Measurements from ENCODE around the gene PMM2. TPM values are rescaled to one million over a fixed set of nuclear protein-coding genes. Genes with fewer than 3 reads are reported as not detected.

PMM2 gene
- total and polyA plus RNA-seq, 5 donors from 2014 or later, result 20.1 to 33.9 (median 20.4) TPM

DNA sequence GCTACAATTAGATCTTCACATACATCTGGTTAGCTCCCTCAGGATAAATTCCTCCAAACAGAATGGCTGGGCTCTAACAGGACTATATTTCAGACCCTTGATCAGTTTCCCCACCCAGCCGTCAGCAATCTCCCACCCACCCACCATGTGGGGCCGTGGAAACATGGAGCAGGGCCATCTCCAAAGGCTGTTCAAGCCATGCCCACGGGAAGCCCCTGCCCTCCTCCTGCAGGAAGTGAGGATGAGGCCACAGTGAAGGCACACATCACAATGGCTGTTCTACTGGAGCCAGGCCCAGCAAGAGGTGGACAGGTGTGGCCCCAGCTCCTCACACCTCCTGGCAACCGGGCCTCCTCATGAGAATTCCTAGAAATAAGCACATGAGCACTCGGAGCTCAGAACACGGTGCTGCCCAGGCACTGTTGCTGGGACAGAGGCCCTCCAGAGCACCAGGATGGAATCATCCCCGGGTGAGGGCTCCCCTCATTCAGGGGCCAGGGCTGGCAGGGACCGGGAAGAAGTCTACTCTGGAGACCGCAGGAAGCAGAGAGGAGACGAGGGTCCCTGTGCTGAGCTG lies 84.5 kb downstream of the PMM2 start, which contains the start of gene LITAFD:
LITAFD (plus strand) TSS at position 311 of the 577 bp plus-strand sequence. CDS start 2,005 bp downstream, outside the sequence.
- Mint-ChIP-seq H3K4me3 (peak within 1 kb of the TSS in 1 of 4 donors; percentile 13), H3K36me3 (no peaks in the 10 kb centered on the region), H3K27me3 (peaks cover 17% of the 10 kb centered on the region), H3K27ac (no peak within 1 kb of the TSS), H3K9me3 (no peaks in the 10 kb centered on the region), H3K4me1 (peaks cover 4 to 25% (median 13%) of the 10 kb centered on the region in 4 donors)
- H3K4me3 ChIP-seq (ENCODE audit: low read depth, low read length), result no peak within 1 kb of the TSS
- no peak within 1 kb of the TSS for H3K27ac ChIP-seq (ENCODE audit: insufficient read depth, low read length, poor library complexity, severe bottlenecking)
- H3K4me1 ChIP-seq (ENCODE audit: control insufficient read depth, insufficient read depth, low read length, poor library complexity, severe bottlenecking), result peaks cover 4% of the 10 kb centered on the region
- H3K27me3 ChIP-seq (ENCODE audit: control insufficient read depth, insufficient read depth, low read length), result no peaks in the 10 kb centered on the region
- ATAC-seq (ENCODE audit: low read depth in 2 of 2) (no peak), DNase-seq (no peak)
- H3K9me3 ChIP-seq (ENCODE audit: control insufficient read depth in 2 of 2, low read length in 2 of 2), result no peaks in the 10 kb centered on the region
- H3K36me3 ChIP-seq (ENCODE audit: control insufficient read depth, insufficient read depth, low read length), result no peaks in the 10 kb centered on the region

DNA sequence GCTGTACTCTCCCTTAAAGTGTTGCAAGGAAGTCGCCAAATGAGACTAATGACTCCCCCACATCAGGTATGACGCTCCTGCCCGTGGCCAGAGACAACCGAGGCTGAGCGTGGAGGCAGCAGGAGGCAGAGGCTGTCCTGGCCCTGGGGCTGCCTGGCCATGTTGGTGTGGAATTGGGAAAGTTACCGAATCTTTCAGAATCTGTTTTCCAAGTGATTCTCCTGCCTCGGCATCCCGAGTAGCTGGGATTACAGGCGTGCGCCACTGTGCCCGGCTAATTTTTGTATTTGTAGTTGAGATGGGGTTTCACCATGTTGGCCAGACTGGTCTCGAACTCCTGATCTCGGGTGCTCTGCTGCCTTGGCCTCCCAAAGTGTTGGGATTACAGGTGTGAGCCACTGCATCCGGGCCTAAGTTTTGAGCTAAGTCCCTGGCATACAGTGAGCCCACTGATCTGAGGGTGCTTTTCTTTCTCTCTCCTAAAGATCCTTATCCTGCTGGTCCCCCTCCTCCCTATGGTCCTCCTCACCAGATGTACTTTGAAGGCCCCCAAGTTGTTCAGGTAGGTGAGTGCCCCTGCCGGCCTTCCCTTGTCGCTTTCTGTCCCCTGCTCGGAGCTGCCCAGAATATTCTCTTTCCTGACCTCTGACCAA lies 85.2 kb downstream of the PMM2 start:
- Mint-ChIP-seq H3K36me3 (no peaks in the 10 kb centered on the region), H3K27ac (no peak overlapping the region), H3K9me3 (no peaks in the 10 kb centered on the region), H3K4me3 (peak overlapping the region in 1 of 4 donors; percentile 13), H3K27me3 (peaks cover 17% of the 10 kb centered on the region), H3K4me1 (peaks cover 4 to 23% (median 13%) of the 10 kb centered on the region in 4 donors)
- Histone ChIP-seq H3K4me3 (ENCODE audit: low read depth, low read length) (no peak overlapping the region), H3K27ac (ENCODE audit: insufficient read depth, low read length, poor library complexity, severe bottlenecking) (no peak overlapping the region), H3K9me3 (ENCODE audit: control insufficient read depth in 2 of 2, low read length in 2 of 2) (no peaks in the 10 kb centered on the region), H3K36me3 (ENCODE audit: control insufficient read depth, insufficient read depth, low read length) (no peaks in the 10 kb centered on the region), H3K27me3 (ENCODE audit: control insufficient read depth, insufficient read depth, low read length) (no peaks in the 10 kb centered on the region), H3K4me1 (ENCODE audit: control insufficient read depth, insufficient read depth, low read length, poor library complexity, severe bottlenecking) (peaks cover 4% of the 10 kb centered on the region)
- ATAC-seq (ENCODE audit: low read depth in 2 of 2), result no peak
- DNase-seq, result no peak

DNA sequence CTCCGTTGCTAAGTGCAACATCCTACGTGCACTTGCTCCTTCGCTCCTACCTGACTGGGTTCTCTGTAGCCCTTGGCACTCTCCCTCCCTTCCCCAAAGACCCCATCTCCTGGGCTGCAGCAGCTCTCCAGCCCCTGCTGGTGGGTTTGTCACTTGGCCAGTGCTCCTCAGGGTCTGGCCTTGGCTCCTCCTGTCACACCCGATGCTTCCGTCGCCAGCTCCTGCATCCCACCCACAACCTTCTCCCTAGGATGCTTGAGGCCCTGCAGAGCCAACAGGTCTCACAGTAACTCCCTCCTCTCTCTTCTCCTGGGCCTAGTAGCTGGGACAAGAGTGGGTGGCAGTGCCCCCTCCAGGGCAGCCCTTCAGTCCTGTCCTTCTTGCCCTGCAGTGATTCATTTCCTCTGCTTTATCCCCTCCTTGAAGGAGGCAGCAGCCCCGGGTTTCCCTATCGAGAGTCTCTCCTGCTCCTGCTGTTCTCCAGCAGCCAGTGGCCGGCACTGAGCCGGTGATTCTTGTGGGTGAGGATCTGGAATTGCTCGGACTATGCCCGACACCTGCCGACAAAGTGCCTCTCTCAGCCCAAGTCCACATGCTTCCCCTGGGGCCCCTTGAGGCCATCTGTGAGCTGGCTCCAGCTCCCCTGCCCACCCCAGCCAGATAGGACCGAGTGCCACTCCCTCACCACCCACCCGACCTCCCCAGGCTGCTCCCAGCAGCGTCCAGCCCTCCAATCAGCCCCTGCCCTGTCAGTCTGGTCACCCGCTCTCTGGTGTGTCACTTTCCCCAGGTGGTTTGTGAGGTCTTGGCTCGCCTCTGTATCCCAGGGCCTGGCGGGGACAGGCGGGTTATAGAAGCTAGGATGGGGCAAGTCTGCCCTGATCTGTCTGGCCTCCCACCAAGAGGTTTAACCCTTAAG lies 88.3 kb downstream of the PMM2 start:
- no peaks in the 10 kb centered on the region for H3K4me1 ChIP-seq (ENCODE audit: control insufficient read depth, insufficient read depth, low read length, poor library complexity, severe bottlenecking)
- Mint-ChIP-seq H3K9me3 (no peaks in the 10 kb centered on the region), H3K27me3 (peaks cover 9% of the 10 kb centered on the region), H3K4me1 (peaks cover 4 to 15% (median 5%) of the 10 kb centered on the region in 4 donors), H3K4me3 (peak overlapping the region in 1 of 4 donors; percentile 69), H3K36me3 (peaks cover 5% of the 10 kb centered on the region), H3K27ac (peak overlapping the region in 1 of 3 donors; percentile 20)
- DNase-seq (no peak), ATAC-seq (ENCODE audit: low read depth in 2 of 2) (peak in 1 of 2 donors; percentile 15)
- H3K9me3 ChIP-seq (ENCODE audit: control insufficient read depth in 2 of 2, low read length in 2 of 2), result no peaks in the 10 kb centered on the region
- no peak overlapping the region for H3K4me3 ChIP-seq (ENCODE audit: low read depth, low read length)
- H3K27ac ChIP-seq (ENCODE audit: insufficient read depth, low read length, poor library complexity, severe bottlenecking), result no peak overlapping the region
- no peaks in the 10 kb centered on the region for H3K27me3 ChIP-seq (ENCODE audit: control insufficient read depth, insufficient read depth, low read length)
- peaks cover 9% of the 10 kb centered on the region for H3K36me3 ChIP-seq (ENCODE audit: control insufficient read depth, insufficient read depth, low read length)

DNA sequence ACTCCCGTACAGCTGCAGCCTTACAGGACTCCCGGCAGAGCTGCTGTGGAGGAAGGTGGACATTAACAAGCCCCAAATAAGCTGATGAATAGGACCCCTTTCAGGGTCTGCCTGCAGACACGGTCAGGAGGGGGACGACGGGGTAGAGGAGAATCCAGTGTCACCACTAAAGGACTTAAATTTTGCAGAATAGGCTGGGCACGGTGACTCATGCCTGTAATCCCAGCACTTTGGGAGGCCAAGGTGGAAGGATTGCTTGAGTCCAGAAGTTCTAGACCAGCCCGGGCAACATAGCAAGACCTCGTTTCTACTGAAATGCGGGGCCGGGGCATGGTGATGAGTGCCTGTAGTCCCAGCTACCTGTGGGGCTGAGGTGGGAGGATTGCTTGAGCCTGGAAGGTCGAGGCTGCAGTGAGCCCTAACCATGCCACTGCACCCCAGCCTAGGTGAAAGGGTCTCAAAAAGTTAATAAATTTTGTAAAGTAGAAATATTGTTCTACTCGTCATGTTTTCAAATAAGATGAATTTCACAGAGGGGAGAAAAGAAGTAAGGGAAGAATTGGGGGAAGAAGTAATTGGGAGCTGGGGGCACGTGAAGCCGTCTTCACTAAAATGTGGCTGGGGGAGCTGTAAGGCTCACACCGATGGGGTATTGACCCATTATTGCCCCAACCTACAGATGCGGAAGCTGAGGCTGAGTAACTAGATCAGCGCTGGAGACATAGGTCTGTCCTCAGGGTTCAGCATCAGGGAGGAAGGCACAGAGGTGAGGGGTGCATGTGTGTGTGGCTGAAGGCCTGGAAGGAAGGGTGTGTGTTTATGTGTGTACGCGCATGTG lies 89.2 kb downstream of the PMM2 start:
- peaks cover 18% of the 10 kb centered on the region for H3K36me3 ChIP-seq (ENCODE audit: control insufficient read depth, insufficient read depth, low read length)
- H3K4me1 ChIP-seq (ENCODE audit: control insufficient read depth, insufficient read depth, low read length, poor library complexity, severe bottlenecking), result no peaks in the 10 kb centered on the region
- H3K27me3 ChIP-seq (ENCODE audit: control insufficient read depth, insufficient read depth, low read length), result no peaks in the 10 kb centered on the region
- H3K27ac ChIP-seq (ENCODE audit: insufficient read depth, low read length, poor library complexity, severe bottlenecking), result no peak overlapping the region
- no peaks in the 10 kb centered on the region for H3K9me3 Mint-ChIP-seq
- ATAC-seq (ENCODE audit: low read depth in 2 of 2) (no peak), DNase-seq (no peak)
- H3K4me1 Mint-ChIP-seq, result peaks cover 4 to 20% (median 8%) of the 10 kb centered on the region in 4 donors
- H3K27me3 Mint-ChIP-seq, result peaks cover 9% of the 10 kb centered on the region
- H3K36me3 Mint-ChIP-seq, result peaks cover 12% of the 10 kb centered on the region
- H3K4me3 Mint-ChIP-seq, result no peak overlapping the region
- no peaks in the 10 kb centered on the region for H3K9me3 ChIP-seq (ENCODE audit: control insufficient read depth in 2 of 2, low read length in 2 of 2)
- peak overlapping the region in 1 of 3 donors; percentile 37 for H3K27ac Mint-ChIP-seq
- no peak overlapping the region for H3K4me3 ChIP-seq (ENCODE audit: low read depth, low read length)

DNA sequence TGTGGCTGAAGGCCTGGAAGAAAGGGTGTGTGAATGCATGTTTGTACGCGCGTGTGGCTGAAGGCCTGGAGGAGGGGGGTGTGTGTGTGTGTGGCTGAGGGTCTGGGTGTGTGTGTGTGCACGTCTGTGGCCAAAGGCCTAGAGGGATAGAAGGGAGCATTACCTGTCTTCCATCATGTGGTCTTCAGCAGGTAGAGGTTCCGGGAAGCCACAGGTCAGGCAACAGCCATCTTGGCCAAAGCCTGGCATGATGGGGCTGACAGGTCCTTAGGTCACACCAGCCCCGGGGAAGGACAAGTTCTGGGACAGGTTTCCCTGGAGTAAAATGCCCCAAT lies 89.8 kb downstream of the PMM2 start:
- DNase-seq, result no peak
- H3K36me3 Mint-ChIP-seq, result peaks cover 16% of the 10 kb centered on the region

DNA sequence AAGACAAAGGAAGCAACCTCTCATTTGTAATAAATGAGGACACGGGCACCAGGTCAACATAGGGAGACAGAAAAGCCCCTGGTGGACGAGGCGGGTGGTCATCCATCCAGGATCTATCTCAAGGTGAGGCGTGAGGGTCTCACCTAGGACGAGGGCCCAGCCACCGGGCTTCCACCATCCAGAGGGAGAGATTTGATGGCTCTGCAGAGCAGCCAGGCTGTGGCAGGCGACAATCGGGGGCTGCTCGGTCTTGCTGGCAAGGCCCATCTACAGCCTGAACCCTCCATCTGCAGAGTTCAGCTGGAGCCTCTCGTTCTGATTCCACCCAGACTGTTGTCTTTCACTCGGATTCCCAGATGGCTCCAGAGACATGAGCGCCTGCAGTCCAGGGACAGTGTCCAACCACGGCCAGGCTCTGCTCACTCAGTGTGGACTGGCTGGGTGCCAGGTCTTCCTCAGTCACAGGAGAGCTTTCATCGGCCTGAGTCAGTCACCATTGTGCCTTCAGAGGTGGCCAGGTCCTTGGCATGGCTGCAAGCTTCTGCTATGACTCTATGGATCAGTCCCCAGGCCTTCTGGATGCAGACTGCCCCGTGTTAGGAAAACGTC lies 90.4 kb downstream of the PMM2 start:
- H3K27me3 ChIP-seq (ENCODE audit: control insufficient read depth, insufficient read depth, low read length), result no peaks in the 10 kb centered on the region
- DNase-seq (no peak), ATAC-seq (ENCODE audit: low read depth in 2 of 2) (no peak)
- no peaks in the 10 kb centered on the region for H3K4me1 ChIP-seq (ENCODE audit: control insufficient read depth, insufficient read depth, low read length, poor library complexity, severe bottlenecking)
- no peaks in the 10 kb centered on the region for H3K9me3 Mint-ChIP-seq
- H3K36me3 Mint-ChIP-seq, result peaks cover 16% of the 10 kb centered on the region
- peaks cover 4 to 24% (median 8%) of the 10 kb centered on the region in 4 donors for H3K4me1 Mint-ChIP-seq
- H3K9me3 ChIP-seq (ENCODE audit: control insufficient read depth in 2 of 2, low read length in 2 of 2), result no peaks in the 10 kb centered on the region
- no peak overlapping the region for H3K4me3 Mint-ChIP-seq
- peaks cover 9% of the 10 kb centered on the region for H3K27me3 Mint-ChIP-seq
- no peak overlapping the region for H3K4me3 ChIP-seq (ENCODE audit: low read depth, low read length)
- peak overlapping the region in 1 of 3 donors; percentile 12 for H3K27ac Mint-ChIP-seq
- H3K36me3 ChIP-seq (ENCODE audit: control insufficient read depth, insufficient read depth, low read length), result peaks cover 30% of the 10 kb centered on the region
- H3K27ac ChIP-seq (ENCODE audit: insufficient read depth, low read length, poor library complexity, severe bottlenecking), result no peak overlapping the region

More for the DNA sequence above, 89.8 kb downstream of the PMM2 start:
- no peak for ATAC-seq (ENCODE audit: low read depth in 2 of 2)
- H3K4me3 Mint-ChIP-seq, result no peak overlapping the region
- no peaks in the 10 kb centered on the region for H3K4me1 ChIP-seq (ENCODE audit: control insufficient read depth, insufficient read depth, low read length, poor library complexity, severe bottlenecking)
- H3K27me3 Mint-ChIP-seq, result peaks cover 9% of the 10 kb centered on the region
- no peak overlapping the region for H3K27ac ChIP-seq (ENCODE audit: insufficient read depth, low read length, poor library complexity, severe bottlenecking)
- H3K9me3 Mint-ChIP-seq, result no peaks in the 10 kb centered on the region
- peaks cover 4 to 24% (median 8%) of the 10 kb centered on the region in 4 donors for H3K4me1 Mint-ChIP-seq
- no peaks in the 10 kb centered on the region for H3K27me3 ChIP-seq (ENCODE audit: control insufficient read depth, insufficient read depth, low read length)
- no peak overlapping the region for H3K4me3 ChIP-seq (ENCODE audit: low read depth, low read length)
- no peaks in the 10 kb centered on the region for H3K9me3 ChIP-seq (ENCODE audit: control insufficient read depth in 2 of 2, low read length in 2 of 2)
- peaks cover 24% of the 10 kb centered on the region for H3K36me3 ChIP-seq (ENCODE audit: control insufficient read depth, insufficient read depth, low read length)
- peak overlapping the region in 1 of 3 donors; percentile 37 for H3K27ac Mint-ChIP-seq

Data from CD4-positive, CD25-positive, alpha-beta regulatory T cell (primary cell).